T-helper 17 cell (primary cell): Measurements from ENCODE around the gene KRTAP4-1. TPM values are rescaled to one million over a fixed set of nuclear protein-coding genes. Genes with fewer than 3 reads are reported as not detected.

Source experiments
- total RNA-seq, 4 donors: library from RNA in 2 of 4; stranded (reverse) in 2 of 4; gene quantifications; one replicate each; pipeline ENCODE4 v1.2.3 and lab custom pipeline; 2022 to 2026

Gene KRTAP4-1
- total RNA-seq, 2 donors from 2014 or later: not detected

Other genes with a start within 250 kb of the KRTAP4-1 start
- gene KRT23, start 247.3 kb downstream of the KRTAP4-1 start, total RNA-seq: not detected
- gene KRT39, start 218.0 kb downstream of the KRTAP4-1 start, total RNA-seq: not detected
- gene KRT40, start 200.6 kb downstream of the KRTAP4-1 start, total RNA-seq: not detected
- gene KRTAP3-3, start 190.7 kb downstream of the KRTAP4-1 start, total RNA-seq: not detected
- not detected for gene KRTAP3-2, start 185.0 kb downstream of the KRTAP4-1 start, total RNA-seq
- gene KRTAP3-1, start 175.8 kb downstream of the KRTAP4-1 start, total RNA-seq: not detected
- not detected for gene KRTAP1-5, start 157.7 kb downstream of the KRTAP4-1 start, total RNA-seq
- not detected for gene KRTAP1-4, start 154.7 kb downstream of the KRTAP4-1 start, total RNA-seq
- not detected for gene KRTAP1-3, start 150.0 kb downstream of the KRTAP4-1 start, total RNA-seq
- not detected for gene KRTAP1-1, start 143.5 kb downstream of the KRTAP4-1 start, total RNA-seq
- gene KRTAP2-1, start 137.6 kb downstream of the KRTAP4-1 start, total RNA-seq: not detected
- not detected for gene KRTAP2-2, start 129.7 kb downstream of the KRTAP4-1 start, total RNA-seq
- not detected for gene KRTAP2-3, start 124.8 kb downstream of the KRTAP4-1 start, total RNA-seq
- gene KRTAP2-4, start 119.0 kb downstream of the KRTAP4-1 start, total RNA-seq: not detected
- not detected for gene KRTAP4-7, start 100.8 kb downstream of the KRTAP4-1 start, total RNA-seq
- not detected for gene KRTAP4-8, start 86.8 kb downstream of the KRTAP4-1 start, total RNA-seq
- not detected for gene KRTAP4-16, start 82.7 kb downstream of the KRTAP4-1 start, total RNA-seq
- not detected for gene KRTAP4-9, start 79.5 kb downstream of the KRTAP4-1 start, total RNA-seq
- gene KRTAP4-11, start 66.5 kb downstream of the KRTAP4-1 start, total RNA-seq: not detected
- not detected for gene KRTAP4-12, start 60.7 kb downstream of the KRTAP4-1 start, total RNA-seq
- gene KRTAP4-6, start 44.4 kb downstream of the KRTAP4-1 start, total RNA-seq: not detected
- not detected for gene KRTAP4-5, start 35.1 kb downstream of the KRTAP4-1 start, total RNA-seq
- not detected for gene KRTAP4-4, start 24.2 kb downstream of the KRTAP4-1 start, total RNA-seq
- gene KRTAP4-3, start 16.7 kb downstream of the KRTAP4-1 start, total RNA-seq: not detected
- gene KRTAP4-2, start 6.7 kb downstream of the KRTAP4-1 start, total RNA-seq: not detected
- not detected for gene KRTAP9-1, start 5.0 kb upstream of the KRTAP4-1 start, total RNA-seq
- gene KRTAP9-2, start 41.7 kb upstream of the KRTAP4-1 start, total RNA-seq: not detected
- gene KRTAP9-3, start 47.5 kb upstream of the KRTAP4-1 start, total RNA-seq: not detected
- gene KRTAP9-8, start 53.1 kb upstream of the KRTAP4-1 start, total RNA-seq: not detected
- not detected for gene KRTAP9-4, start 64.8 kb upstream of the KRTAP4-1 start, total RNA-seq
- not detected for gene KRTAP9-9, start 70.5 kb upstream of the KRTAP4-1 start, total RNA-seq
- gene KRTAP9-6, start 80.5 kb upstream of the KRTAP4-1 start, total RNA-seq: not detected
- not detected for gene KRTAP9-7, start 90.8 kb upstream of the KRTAP4-1 start, total RNA-seq
- not detected for gene KRTAP29-1, start 117.9 kb upstream of the KRTAP4-1 start, total RNA-seq
- under 1 TPM; 0.17 to 0.34 TPM for gene KRTAP16-1, start 124.4 kb upstream of the KRTAP4-1 start, total RNA-seq
- not detected for gene KRTAP17-1, start 130.8 kb upstream of the KRTAP4-1 start, total RNA-seq
- not detected for gene KRT33A, start 165.9 kb upstream of the KRTAP4-1 start, total RNA-seq
- not detected for gene KRT33B, start 184.9 kb upstream of the KRTAP4-1 start, total RNA-seq
- gene KRT34, start 197.4 kb upstream of the KRTAP4-1 start, total RNA-seq: not detected
- not detected for gene KRT31, start 212.7 kb upstream of the KRTAP4-1 start, total RNA-seq
- gene KRT37, start 239.7 kb upstream of the KRTAP4-1 start, total RNA-seq: not detected